ENCODE results near the gene HAUS5.

GRCh38 chr19:35665157-35665556 lies 52.6 kb downstream of the HAUS5 start:
- no peak for TF ChIP-seq CTCF (conservative IDR thresholded peaks at IDR 0.05; ENCODE audit: low read depth, low read length)
- TF ChIP-seq EZH2 (IDR thresholded peaks at IDR 0.05; ENCODE audit: borderline replicate concordance, low read depth, low read length, poor library complexity, severe bottlenecking), result no peak
